MCF 10A (cell line): ENCODE data around the gene BTBD2. TPM values are rescaled to one million over a fixed set of nuclear protein-coding genes. Genes with fewer than 3 reads are reported as not detected.

Experiments used
- BruUV-seq: library from RNA; stranded (reverse); fragments of 400-500 nt; replicated peaks from 2 replicates; lab custom pipeline; 2021; lab: Mats Ljungman, UMichigan
- CTCF ChIA-PET: fragments of 300-600 bp; sonication (Branson Sonifier 250); formaldehyde crosslinking; extraction: SDS; loops from one replicate; lab custom pipeline; 2021; ENCODE audit warnings: antibody characterized with exemption, inconsistent platforms; lab: Yijun Ruan, JAX
- POLR2A ChIA-PET: fragments of 300-600, 350-650 bp; sonication (Branson Sonifier 250); formaldehyde crosslinking; extraction: SDS; loops from one replicate; lab custom pipeline; 2020; ENCODE audit warnings: antibody characterized with exemption, inconsistent platforms; lab: Yijun Ruan, JAX
- DNase-seq: peaks from one replicate; pipeline ENCODE4 v3.0.0-alpha.2; 2018; ENCODE audit not compliant: unreplicated experiment
- H3K27ac Mint-ChIP-seq: one replicate; pipeline ENCODE4 v1.8.0; 2022; ENCODE audit warnings: mild to moderate bottlenecking, low read depth, mixed read lengths; ENCODE audit not compliant: unreplicated experiment
- H3K27me3 Mint-ChIP-seq: one replicate; pipeline ENCODE4 v1.8.0; 2022; ENCODE audit warnings: mixed read lengths; ENCODE audit not compliant: insufficient read depth, unreplicated experiment
- H3K36me3 Mint-ChIP-seq: one replicate; pipeline ENCODE4 v1.8.0; 2022; ENCODE audit warnings: mild to moderate bottlenecking, moderate library complexity, mixed read lengths; ENCODE audit not compliant: insufficient read depth, unreplicated experiment
- H3K4me1 Mint-ChIP-seq: one replicate; pipeline ENCODE4 v1.8.0; 2022; ENCODE audit warnings: mixed read lengths; ENCODE audit not compliant: insufficient read depth, unreplicated experiment
- H3K4me3 Mint-ChIP-seq: one replicate; pipeline ENCODE4 v1.8.0; 2022; ENCODE audit warnings: mild to moderate bottlenecking, moderate library complexity, mixed read lengths; ENCODE audit not compliant: unreplicated experiment
- H3K9me3 Mint-ChIP-seq: one replicate; pipeline ENCODE4 v1.8.0; 2022; ENCODE audit warnings: mixed read lengths; ENCODE audit not compliant: unreplicated experiment
- intact Hi-C: fragments of 100-400 bp; cut with micrococcal nuclease; formaldehyde crosslinking; loops from 2 replicates; pipeline ENCODE4 v1.14.1; 2022
- total RNA-seq: library from RNA; stranded (reverse); gene quantifications from 2 replicates; pipeline ENCODE4 v1.2.3, GENCODE V29; 2022
- TF ChIP-seq, protein P1 (sequence below): fragments of 200-600 bp; IDR thresholded peaks from one replicate; pipeline ENCODE4 v1.8.0; 2022; ENCODE audit warnings: antibody characterized with exemption, mild to moderate bottlenecking; ENCODE audit not compliant: unreplicated experiment

BTBD2 gene
- total RNA-seq, 1 experiment from 2014 or later: 53.1 TPM

DNA sequence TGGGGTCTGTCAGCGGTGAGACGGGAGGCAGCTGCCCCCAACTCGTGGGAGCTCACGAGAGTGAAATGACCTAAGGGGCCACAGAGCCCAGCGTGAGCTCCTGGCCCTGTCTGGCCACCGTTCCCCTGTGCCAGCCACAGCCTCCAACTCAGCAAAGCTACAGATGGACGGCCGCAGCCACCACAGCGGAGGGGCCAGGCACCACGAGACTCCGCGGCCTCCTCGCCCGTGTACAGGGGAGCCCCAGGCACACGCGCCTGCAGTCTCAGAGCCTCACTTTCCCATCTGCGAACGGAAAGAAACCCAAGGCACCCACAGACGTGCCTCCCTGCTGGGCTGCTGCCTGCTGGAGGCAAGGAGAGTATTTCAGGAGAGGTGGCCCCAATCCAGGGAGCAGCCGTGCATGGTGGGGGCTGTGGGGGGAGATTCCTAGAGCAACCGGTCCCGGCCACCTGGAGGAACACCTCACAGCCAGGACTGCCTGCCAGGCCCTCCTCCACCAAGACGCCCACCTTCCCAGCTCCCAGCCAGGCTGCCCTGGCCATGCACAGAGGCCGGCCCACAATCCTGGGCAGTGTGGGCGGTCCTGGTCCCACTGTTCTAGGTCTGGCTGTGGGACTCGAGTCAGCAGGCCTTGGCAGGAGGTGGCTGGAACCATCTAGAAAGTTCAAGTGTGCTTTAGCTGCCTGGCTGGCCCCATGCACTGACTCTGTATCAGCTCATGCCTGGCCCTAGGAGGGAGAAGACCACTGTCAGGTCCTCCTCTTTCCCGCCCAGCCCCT is 33.6 kb upstream of the BTBD2 start:
- no peak for DNase-seq
- POLR2A ChIA-PET: interaction anchor here (0.6 to 2.6 kb wide), 13 partner anchors 9 to 676 kb away, joined by 3 to 20 read pairs (median 3); partner anchors contain the start of gene BTBD2
- Mint-ChIP-seq H3K27me3 (no peaks in the 10 kb centered on the region), H3K27ac (peak overlapping the region; percentile 51), H3K9me3 (no peaks in the 10 kb centered on the region), H3K4me3 (peak overlapping the region; percentile 92), H3K4me1 (peaks cover 17% of the 10 kb centered on the region), H3K36me3 (peaks cover 42% of the 10 kb centered on the region)
- CTCF ChIA-PET: interaction anchor here (0.6 to 1.6 kb wide), 5 partner anchors 17 to 141 kb away, joined by 3 to 5 read pairs (median 3); no protein-coding TSS in a partner anchor
- no TSS peak for BruUV-seq
- TF ChIP-seq, protein P1, sequence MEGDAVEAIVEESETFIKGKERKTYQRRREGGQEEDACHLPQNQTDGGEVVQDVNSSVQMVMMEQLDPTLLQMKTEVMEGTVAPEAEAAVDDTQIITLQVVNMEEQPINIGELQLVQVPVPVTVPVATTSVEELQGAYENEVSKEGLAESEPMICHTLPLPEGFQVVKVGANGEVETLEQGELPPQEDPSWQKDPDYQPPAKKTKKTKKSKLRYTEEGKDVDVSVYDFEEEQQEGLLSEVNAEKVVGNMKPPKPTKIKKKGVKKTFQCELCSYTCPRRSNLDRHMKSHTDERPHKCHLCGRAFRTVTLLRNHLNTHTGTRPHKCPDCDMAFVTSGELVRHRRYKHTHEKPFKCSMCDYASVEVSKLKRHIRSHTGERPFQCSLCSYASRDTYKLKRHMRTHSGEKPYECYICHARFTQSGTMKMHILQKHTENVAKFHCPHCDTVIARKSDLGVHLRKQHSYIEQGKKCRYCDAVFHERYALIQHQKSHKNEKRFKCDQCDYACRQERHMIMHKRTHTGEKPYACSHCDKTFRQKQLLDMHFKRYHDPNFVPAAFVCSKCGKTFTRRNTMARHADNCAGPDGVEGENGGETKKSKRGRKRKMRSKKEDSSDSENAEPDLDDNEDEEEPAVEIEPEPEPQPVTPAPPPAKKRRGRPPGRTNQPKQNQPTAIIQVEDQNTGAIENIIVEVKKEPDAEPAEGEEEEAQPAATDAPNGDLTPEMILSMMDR: no peak
- intact Hi-C loops: loop anchor here (1.0 kb wide), 1 partner anchor 30 kb away; no protein-coding TSS in a partner anchor

DNA sequence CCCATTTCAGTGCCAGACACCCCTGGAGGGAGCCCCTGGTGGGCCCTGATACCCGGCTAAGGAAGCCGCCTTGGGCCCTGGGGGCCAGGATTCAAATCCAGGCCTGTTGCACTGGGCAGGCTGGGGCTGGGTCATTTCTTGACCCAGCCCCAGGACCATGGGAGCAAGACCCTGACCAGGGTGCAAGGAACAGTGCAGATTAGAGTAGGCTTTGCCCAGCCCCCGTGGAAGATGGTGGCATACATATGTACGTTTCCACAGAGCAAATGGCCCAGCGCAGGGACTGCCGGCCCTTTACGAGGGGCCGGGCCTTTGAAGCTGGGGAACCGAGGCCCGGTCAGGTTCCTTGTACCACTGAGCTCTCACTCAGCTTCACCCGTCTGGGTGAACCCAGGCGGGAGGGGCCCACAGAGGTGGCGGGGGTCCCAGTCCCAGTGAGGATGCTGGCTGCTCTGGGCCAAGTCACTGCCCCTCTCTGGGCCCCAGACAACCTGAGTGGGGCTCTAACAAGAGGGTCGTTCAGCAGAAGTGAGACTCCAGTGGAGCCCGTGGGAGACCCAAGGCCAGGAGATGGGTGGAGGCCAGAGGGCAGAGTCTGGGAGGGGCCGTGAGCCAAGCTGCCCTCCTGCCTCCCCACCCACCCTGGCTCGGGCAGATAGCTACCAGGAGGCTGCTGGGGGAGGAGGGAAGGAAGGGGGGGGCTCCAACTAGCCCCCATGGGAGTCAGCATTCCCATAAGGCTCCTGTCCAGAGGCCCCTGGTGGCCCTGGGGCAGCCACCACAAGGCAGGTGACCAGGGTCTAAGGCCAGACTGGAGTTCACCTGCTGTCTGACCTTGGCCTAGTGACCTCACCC is 32.8 kb upstream of the BTBD2 start:
- Mint-ChIP-seq H3K4me3 (peak overlapping the region; percentile 92), H3K4me1 (peaks cover 20% of the 10 kb centered on the region), H3K36me3 (peaks cover 49% of the 10 kb centered on the region), H3K27ac (no peak overlapping the region), H3K9me3 (no peaks in the 10 kb centered on the region), H3K27me3 (no peaks in the 10 kb centered on the region)
- DNase-seq: no peak
- TF ChIP-seq, protein P1: no peak
- ChIA-PET POLR2A (interaction anchor here (0.6 to 2.6 kb wide), 11 partner anchors 10 to 142 kb away, joined by 3 to 20 read pairs (median 3); no protein-coding TSS in a partner anchor), CTCF (interaction anchor here (0.7 to 1.6 kb wide), 3 partner anchors 8 to 31 kb away, joined by 3 to 5 read pairs (median 3); no protein-coding TSS in a partner anchor)
- no TSS peak for BruUV-seq
- intact Hi-C loops: no loop called here

GRCh38 chr19:2047449-2048103 is 32.1 kb upstream of the BTBD2 start:
- no peaks in the 10 kb centered on the region for H3K9me3 Mint-ChIP-seq
- peak overlapping the region; percentile 92 for H3K4me3 Mint-ChIP-seq
- ChIA-PET POLR2A (interaction anchor here (0.7 to 1.6 kb wide), 9 partner anchors 12 to 1608 kb away, joined by 3 to 8 read pairs (median 4); no protein-coding TSS in a partner anchor), CTCF (interaction anchor here (0.8 to 1.8 kb wide), 3 partner anchors 18 to 23 kb away, joined by 4 to 6 read pairs (median 4); no protein-coding TSS in a partner anchor)
- peak; percentile 84 for DNase-seq
- BruUV-seq: no TSS peak
- peaks cover 25% of the 10 kb centered on the region for H3K4me1 Mint-ChIP-seq
- peaks cover 53% of the 10 kb centered on the region for H3K36me3 Mint-ChIP-seq
- no peaks in the 10 kb centered on the region for H3K27me3 Mint-ChIP-seq
- TF ChIP-seq, protein P1: no peak
- H3K27ac Mint-ChIP-seq: no peak overlapping the region
- intact Hi-C loops: no loop called here
